C4-2B (cell line): ENCODE measurements around the gene ARMC3.

ENCODE experiments used
- H3K27ac ChIP-seq: fragments of 450-650 bp; 2 replicates; pipeline ENCODE4 v1.5.1; 2017
- CTCF ChIP-seq: fragments of 450-650 bp; conservative IDR thresholded peaks from 2 replicates; pipeline ENCODE4 v1.5.1; 2017; ENCODE audit warnings: mild to moderate bottlenecking
- ZFX ChIP-seq: fragments of 450-650 bp; IDR thresholded peaks from 2 replicates; pipeline ENCODE4 v1.6.1; 2017

Gene ARMC3

GRCh38 chr10:23051855-23052331 is 124.0 kb downstream of the ARMC3 start:
- TF ChIP-seq ZFX (no peak), CTCF (no peak)

GRCh38 chr10:23053036-23053435 is 125.2 kb downstream of the ARMC3 start:
- no peak overlapping the region for H3K27ac ChIP-seq
- TF ChIP-seq CTCF (no peak), ZFX (no peak)

More at GRCh38 chr10:23051855-23052331, 124.0 kb downstream of the ARMC3 start:
- H3K27ac ChIP-seq = no peak overlapping the region

- no peak overlapping the region for H3K27ac ChIP-seq
- TF ChIP-seq ZFX (no peak), CTCF (no peak)
Observed at GRCh38 chr10:23055424-23056185, 127.8 kb downstream of the ARMC3 start.

- no peak overlapping the region for H3K27ac ChIP-seq
- TF ChIP-seq CTCF (no peak), ZFX (no peak)
Observed at GRCh38 chr10:23056186-23056579, 128.3 kb downstream of the ARMC3 start.

GRCh38 chr10:23058366-23058765 is 130.5 kb downstream of the ARMC3 start:
- TF ChIP-seq ZFX = no peak
- TF ChIP-seq CTCF = no peak
- H3K27ac ChIP-seq = no peak overlapping the region

GRCh38 chr10:23060918-23061317 is 133.1 kb downstream of the ARMC3 start:
- TF ChIP-seq ZFX (no peak), CTCF (no peak)

GRCh38 chr10:23063045-23063972 is 135.5 kb downstream of the ARMC3 start:
- no peak overlapping the region for H3K27ac ChIP-seq
- no peak for TF ChIP-seq ZFX
- TF ChIP-seq CTCF = no peak

More at GRCh38 chr10:23060918-23061317, 133.1 kb downstream of the ARMC3 start:
- no peak overlapping the region for H3K27ac ChIP-seq
